Prostate gland (tissue), 2 donors: Measurements from ENCODE around the gene CIC.

Experiments
- CTCF ChIP-seq, 4 experiments: fragments of 200-600 bp in 2 of 4; fragments of 450-650 bp in 2 of 4; sonication (generic) in 2 of 4; IDR thresholded peaks; 1 replicate in 3 of 4; 2 replicates in 1 of 4; pipeline ENCODE4 v1.5.1; 2016 to 2019; ENCODE audit warnings: antibody characterized with exemption in 4 of 4, mild to moderate bottlenecking in 2 of 4, moderate library complexity in 2 of 4
- POLR2AphosphoS5 ChIP-seq: sonication (generic); formaldehyde crosslinking; IDR thresholded peaks from one replicate; pipeline ENCODE4 v1.6.1; 2017; ENCODE audit warnings: antibody characterized with exemption

DNA sequence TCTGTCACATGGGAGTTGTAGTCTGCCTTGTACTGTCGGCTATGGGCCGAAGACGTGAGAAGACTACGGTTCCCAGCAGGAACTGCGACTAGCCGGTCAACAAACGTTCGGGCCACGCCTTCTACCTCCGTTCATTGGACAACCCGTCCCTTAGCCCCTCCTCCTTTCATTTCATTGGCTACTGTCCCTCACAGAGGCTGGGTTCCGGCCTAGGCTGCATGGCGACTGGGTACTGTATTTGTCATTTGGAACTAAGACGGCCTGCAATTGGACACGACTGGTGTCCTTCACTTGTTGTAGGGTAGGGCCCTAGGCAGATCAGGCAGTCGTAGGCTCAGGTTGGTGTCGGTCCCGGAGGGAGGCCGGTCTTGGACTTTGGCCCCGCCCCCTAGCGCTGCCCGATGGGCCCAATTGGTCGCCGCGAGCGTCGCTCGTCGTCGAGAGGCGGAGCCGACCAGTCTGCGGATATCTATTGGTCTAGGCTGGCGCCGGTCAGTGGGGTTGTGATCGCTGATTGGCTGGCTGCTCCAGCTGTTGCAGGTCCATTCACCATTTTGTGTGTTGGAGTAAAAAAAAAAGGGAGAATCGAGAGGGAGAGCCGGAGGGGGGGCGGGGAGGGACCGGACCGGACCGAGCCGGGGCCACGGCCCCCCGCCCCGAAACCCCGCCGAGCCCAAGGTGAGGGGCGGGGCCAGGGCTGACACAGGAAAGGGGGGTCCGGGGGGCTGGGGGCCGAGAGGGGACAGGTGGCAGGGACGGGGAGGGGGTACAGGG is at the start of gene CIC:
- TF ChIP-seq CTCF (IDR thresholded peaks at IDR 0.05) (no peak), POLR2AphosphoS5 (peak; percentile 92)
